H1 (cell line): Measurements from ENCODE around the gene HRH1. TPM values are rescaled to one million over a fixed set of nuclear protein-coding genes. Genes with fewer than 3 reads are reported as not detected.

Experiments
- CBX8 ChIP-seq: fragments of 300-800, 300-1000 bp; sonication (generic); IDR thresholded peaks from 2 replicates; pipeline ENCODE4 v1.7.1; 2016; ENCODE audit warnings: low read depth, low read length, borderline replicate concordance
- CHD7 ChIP-seq: fragments of 300-600 bp; sonication (generic); IDR thresholded peaks from 2 replicates; pipeline ENCODE4 v1.7.1; 2012; ENCODE audit warnings: low read length, moderate library complexity, mild to moderate bottlenecking, inconsistent platforms; ENCODE audit not compliant: insufficient replicate concordance
- EP300 ChIP-seq, 2 experiments: IDR thresholded peaks; 1 replicate in 1 of 2; 2 replicates in 1 of 2; pipeline ENCODE4 v1.6.1; 2011 to 2012; ENCODE audit warnings: low read depth in 2 of 2, low read length in 2 of 2, mild to moderate bottlenecking in 2 of 2, borderline replicate concordance in 1 of 2, inconsistent platforms in 1 of 2, moderate library complexity in 1 of 2
- GTF2F1 ChIP-seq: IDR thresholded peaks from 2 replicates; pipeline ENCODE4 v1.6.1; 2012; ENCODE audit warnings: low read depth, low read length, improper control_type of control experiment, borderline replicate concordance
- JUN ChIP-seq: IDR thresholded peaks from 2 replicates; pipeline ENCODE4 v1.6.1; 2011; ENCODE audit warnings: low read depth, mild to moderate bottlenecking, improper control_type of control experiment, low read length
- KDM5A ChIP-seq: fragments of 200-600 bp; IDR thresholded peaks from 2 replicates; pipeline ENCODE4 v1.7.1; 2012; ENCODE audit warnings: mild to moderate bottlenecking, low read length, inconsistent platforms, mixed read lengths
- POLR2A ChIP-seq, 2 experiments: IDR thresholded peaks; 1 replicate in 1 of 2; 2 replicates in 1 of 2; pipeline ENCODE4 v1.6.1; 2011; ENCODE audit warnings: low read depth in 2 of 2, low read length in 2 of 2, mild to moderate bottlenecking in 2 of 2; ENCODE audit errors: control extremely low read depth in 1 of 2
- RNF2 ChIP-seq: fragments of 200-900, 300-1000 bp; sonication (generic); IDR thresholded peaks from 2 replicates; pipeline ENCODE4 v1.7.1; 2016; ENCODE audit warnings: borderline replicate concordance, low read depth, mild to moderate bottlenecking, antibody characterized with exemption, low read length; ENCODE audit not compliant: poor library complexity, severe bottlenecking; ENCODE audit errors: missing control alignments
- SIX5 ChIP-seq: IDR thresholded peaks from 2 replicates; pipeline ENCODE4 v1.6.1; 2011; ENCODE audit warnings: mild to moderate bottlenecking, low read depth, low read length
- SP2 ChIP-seq: IDR thresholded peaks from 2 replicates; pipeline ENCODE4 v1.6.1; 2012; ENCODE audit warnings: mild to moderate bottlenecking, low read length, inconsistent platforms
- SP4 ChIP-seq: IDR thresholded peaks from 2 replicates; pipeline ENCODE4 v1.6.1; 2012; ENCODE audit warnings: low read length, inconsistent platforms
- TAF1 ChIP-seq: IDR thresholded peaks from 2 replicates; pipeline ENCODE4 v1.6.1; 2011; ENCODE audit warnings: mild to moderate bottlenecking, low read depth, low read length
- TBP ChIP-seq: IDR thresholded peaks from 2 replicates; pipeline ENCODE4 v1.6.1; 2011; ENCODE audit warnings: low read depth, low read length, improper control_type of control experiment
- polyA plus RNA-seq, 7 experiments: library from polyadenylated mRNA; depleted of rRNA in 3 of 7; stranded (reverse) in 5 of 7; unstranded in 2 of 7; fragments of >200 nt in 5 of 7; fragments of 200-250 nt in 2 of 7; gene quantifications; 1 replicate in 5 of 7; 2 replicates in 1 of 7; 4 replicates in 1 of 7; pipeline versions ENCODE4 v1.2.1 to v1.2.3, GENCODE V29; 2011 to 2013; ENCODE audit warnings: missing spikeins in 2 of 7, mixed read lengths in 2 of 7
- total RNA-seq: library from RNA; stranded (reverse); fragmentation: NEBNext Ultra II Directional; extraction: Animal tissue kit (Norgen Biotek cat#: 25700); gene quantifications from 2 replicates; pipeline ENCODE4 v1.2.1, GENCODE V29; 2021

The HRH1 gene
- total and polyA plus RNA-seq, 2 of the 8 experiments (the other 6 are each of a cell fraction or from before 2014, with no cell fraction given), result 0.11 TPM; not detected in 1

DNA sequence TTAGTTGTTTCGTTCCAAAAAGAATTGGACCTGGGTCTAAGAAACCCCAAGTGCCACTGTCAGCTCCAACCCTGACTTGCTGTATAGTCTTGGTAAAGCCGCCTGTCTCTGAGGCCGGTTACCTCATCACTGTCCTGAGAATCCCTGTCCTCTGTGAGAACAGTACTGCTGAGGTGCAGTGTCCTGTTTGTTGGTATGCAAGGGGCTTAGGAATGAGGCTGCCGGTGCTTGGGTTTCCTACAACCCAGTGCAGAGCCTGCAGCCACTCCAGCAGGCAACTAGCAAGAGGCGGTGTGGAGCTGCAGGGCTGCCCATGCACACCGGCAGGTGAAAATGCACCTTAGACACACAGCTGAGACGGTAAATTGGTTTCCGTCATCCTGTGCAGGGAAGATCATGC lies 65.9 kb downstream of the HRH1 start (continued):
- TF ChIP-seq CHD7, result no peak
- no peak for TF ChIP-seq TBP
- no peak for TF ChIP-seq SP2
- no peak for TF ChIP-seq SIX5
- no peak for TF ChIP-seq RNF2
- no peak for TF ChIP-seq POLR2A (IDR thresholded peaks at IDR 0.05; ENCODE audit: control extremely low read depth in 1 of 2, low read depth in 2 of 2, low read length in 2 of 2)
- no peak for TF ChIP-seq TAF1
- no peak for TF ChIP-seq SP4
- TF ChIP-seq KDM5A, result no peak
- TF ChIP-seq CBX8, result no peak
- TF ChIP-seq EP300 (IDR thresholded peaks at IDR 0.05; ENCODE audit: borderline replicate concordance in 1 of 2, low read depth in 2 of 2, low read length in 2 of 2), result no peak
- no peak for TF ChIP-seq GTF2F1
- TF ChIP-seq JUN, result no peak
- TF ChIP-seq, all 59 proteins: peak for 0
